DLD1 (cell line): ENCODE measurements around the gene SRGAP1.

ENCODE experiments used
- in situ Hi-C: cut with HindIII; loops from 2 replicates; pipeline ENCODE4 v1.10.0; 2017; ENCODE audit warnings: low sequenced_read_pairs

Gene SRGAP1

DNA sequence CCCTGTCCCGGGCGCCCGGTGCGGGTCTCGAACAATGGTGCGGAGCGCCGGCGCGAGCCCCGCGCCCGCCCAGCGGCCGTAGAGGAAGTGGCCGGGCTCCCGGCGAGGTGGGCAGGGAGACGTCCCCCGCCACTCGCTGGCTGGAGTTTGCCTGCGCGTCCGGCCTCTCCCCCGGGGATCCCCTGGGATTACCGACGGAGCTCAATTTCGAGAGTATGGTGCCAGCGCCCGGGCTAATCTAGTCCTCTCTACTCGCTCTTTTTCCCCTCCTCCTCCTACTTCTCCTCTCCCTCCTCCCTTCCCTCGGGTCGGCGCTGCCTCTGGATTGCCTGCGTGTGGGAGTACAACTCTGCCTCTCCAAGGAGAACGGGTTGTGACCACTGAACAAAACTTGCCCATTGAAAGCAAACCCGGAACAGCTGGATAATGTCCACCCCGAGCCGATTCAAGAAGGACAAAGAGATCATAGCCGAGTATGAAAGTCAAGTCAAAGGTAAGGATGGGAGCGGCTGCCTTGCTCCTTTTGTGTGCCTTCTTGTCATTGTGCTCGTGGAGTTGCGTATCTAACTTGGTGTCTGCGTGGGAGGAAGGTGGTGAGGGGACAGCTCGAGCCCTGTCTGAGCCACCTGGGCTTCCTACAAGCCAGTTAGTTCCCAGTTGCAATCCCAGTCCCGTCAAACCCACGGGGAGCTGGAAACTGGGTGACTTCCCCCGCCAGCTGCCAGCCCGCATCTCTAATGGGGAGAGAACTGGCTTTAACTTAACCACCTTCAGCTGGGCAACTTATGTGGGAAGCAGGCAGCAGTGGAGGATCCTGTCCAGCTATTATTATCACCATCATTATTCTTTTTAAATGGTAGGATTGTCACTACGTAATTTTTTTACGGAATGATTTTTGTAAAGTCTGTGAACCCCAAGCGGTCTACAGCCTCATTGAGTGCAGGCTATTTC lies at the start of gene SRGAP1:
SRGAP1 (plus strand) TSS at position 310 of the 951 bp plus-strand sequence; CDS start at position 427, 117 bp downstream.
- in situ Hi-C loops = no loop called here

DNA sequence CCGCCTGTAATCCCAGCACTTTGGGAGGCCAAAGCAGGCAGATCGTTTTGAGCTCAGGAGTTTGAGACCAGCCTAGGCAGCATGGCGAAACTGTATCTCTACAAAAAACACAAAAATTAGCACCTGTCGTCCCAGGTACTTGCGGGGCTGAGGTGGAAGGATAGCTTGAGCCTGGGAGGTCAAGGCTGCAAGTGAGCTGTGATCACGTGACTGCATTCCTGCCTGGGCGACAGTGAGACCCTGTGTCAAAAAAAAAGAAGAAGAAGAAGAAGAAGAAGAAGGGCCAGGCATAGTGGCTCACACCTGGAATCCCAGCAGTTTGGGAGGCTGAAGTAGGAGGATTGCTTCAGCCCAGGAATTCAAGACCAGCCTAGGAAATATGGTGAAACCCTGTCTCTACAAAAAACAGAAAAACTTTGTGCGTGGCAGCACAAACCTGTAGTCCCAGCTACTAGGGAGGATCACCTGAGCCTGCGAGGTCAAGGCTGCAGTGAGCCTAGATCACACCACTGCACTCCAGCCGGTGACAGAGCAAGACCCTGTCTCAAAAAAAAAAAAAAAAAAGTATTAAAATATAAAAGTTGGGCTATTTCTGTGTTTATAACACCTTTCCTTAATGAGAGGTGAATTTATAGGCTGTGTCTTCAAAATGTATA lies 49.3 kb upstream of the SRGAP1 start:
- in situ Hi-C loops = no loop called here

DNA sequence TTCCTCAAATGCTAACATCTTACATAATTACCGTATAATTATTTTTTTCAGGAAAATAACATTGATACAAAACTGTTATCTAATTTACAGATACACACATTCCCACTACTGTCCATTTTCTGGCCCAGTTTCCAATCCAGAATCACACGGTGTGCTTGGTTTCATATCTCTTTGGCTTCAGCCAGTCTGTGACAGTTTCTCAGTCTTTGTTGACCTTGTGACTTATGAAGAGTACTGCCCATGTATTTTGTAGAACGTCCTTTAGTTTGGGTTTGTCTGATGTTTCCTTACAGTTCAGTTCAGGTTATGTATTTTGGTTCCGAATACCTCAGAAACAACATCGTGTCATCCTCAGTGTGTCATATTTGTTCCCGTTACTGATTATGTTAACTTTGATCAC lies 48.6 kb upstream of the SRGAP1 start:
- in situ Hi-C loops = no loop called here

DNA sequence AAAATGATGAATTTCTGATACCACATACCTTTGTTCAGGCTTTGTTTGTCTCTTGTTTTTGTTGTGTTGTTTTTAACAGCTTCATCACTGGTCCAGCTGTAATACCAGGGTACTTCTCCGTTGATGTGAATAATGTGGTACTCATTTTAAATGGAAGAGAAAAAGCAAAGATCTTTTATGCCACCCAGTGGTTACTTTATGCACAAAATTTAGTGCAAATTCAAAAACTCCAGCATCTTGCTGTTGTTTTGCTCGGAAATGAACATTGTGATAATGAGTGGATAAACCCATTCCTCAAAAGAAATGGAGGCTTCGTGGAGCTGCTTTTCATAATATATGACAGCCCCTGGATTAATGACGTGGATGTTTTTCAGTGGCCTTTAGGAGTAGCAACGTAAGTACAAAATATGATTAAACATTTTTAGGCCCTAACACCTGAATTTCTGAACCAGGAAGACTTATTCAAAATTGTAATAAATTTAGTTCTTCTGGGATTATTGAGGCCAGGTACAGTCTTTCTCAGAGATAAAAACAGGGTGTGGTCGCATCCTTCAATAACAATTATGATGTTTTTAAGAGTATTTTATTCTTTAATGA lies 42.4 kb upstream of the SRGAP1 start:
- in situ Hi-C loops = loop anchor here (25.0 kb wide), 1 partner anchor 460 kb away; no protein-coding TSS in a partner anchor

GRCh38 chr12:63804746-63805145 lies 39.8 kb upstream of the SRGAP1 start:
- in situ Hi-C loops = loop anchor here (25.0 kb wide), 1 partner anchor 458 kb away; no protein-coding TSS in a partner anchor

GRCh38 chr12:63805704-63806672 lies 38.5 kb upstream of the SRGAP1 start:
- in situ Hi-C loops = loop anchor here (25.0 kb wide), 1 partner anchor 456 kb away; no protein-coding TSS in a partner anchor

DNA sequence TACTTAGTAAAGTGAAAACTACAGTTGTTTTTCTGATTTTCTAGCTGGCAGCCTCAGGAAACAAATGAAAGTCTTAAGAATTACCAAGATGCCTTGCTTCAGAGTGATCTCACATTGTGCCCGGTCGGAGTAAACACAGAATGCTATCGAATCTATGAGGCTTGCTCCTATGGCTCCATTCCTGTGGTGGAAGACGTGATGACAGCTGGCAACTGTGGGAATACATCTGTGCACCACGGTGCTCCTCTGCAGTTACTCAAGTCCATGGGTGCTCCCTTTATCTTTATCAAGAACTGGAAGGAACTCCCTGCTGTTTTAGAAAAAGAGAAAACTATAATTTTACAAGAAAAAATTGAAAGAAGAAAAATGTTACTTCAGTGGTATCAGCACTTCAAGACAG lies 35.9 kb upstream of the SRGAP1 start:
- in situ Hi-C loops = loop anchor here (25.0 kb wide), 1 partner anchor 454 kb away; no protein-coding TSS in a partner anchor

- in situ Hi-C loops = loop anchor here (25.0 kb wide), 1 partner anchor 453 kb away; no protein-coding TSS in a partner anchor
These were observed 34.9 kb upstream of the SRGAP1 start for GRCh38 chr12:63809566-63809965.

DNA sequence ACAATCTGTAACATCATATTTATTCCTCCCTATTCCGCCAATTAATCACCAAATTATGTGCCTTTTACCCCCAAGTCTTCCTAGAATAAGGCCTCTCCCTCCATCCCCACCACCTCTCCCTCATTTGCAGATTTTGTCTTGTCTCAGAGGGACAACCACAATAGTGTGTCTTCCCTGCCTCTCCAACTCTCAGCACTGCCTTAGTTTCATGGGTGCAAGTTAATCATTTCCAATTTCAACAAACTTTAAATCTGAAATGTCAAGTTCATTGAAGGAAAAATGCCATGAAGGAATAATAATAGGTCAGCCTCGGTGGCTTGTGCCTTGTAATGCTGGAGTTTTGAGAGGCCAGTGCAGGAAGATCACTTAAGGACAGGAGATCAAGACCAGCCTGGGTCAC lies 33.2 kb upstream of the SRGAP1 start:
- in situ Hi-C loops = loop anchor here (25.0 kb wide), 1 partner anchor 451 kb away; no protein-coding TSS in a partner anchor

DNA sequence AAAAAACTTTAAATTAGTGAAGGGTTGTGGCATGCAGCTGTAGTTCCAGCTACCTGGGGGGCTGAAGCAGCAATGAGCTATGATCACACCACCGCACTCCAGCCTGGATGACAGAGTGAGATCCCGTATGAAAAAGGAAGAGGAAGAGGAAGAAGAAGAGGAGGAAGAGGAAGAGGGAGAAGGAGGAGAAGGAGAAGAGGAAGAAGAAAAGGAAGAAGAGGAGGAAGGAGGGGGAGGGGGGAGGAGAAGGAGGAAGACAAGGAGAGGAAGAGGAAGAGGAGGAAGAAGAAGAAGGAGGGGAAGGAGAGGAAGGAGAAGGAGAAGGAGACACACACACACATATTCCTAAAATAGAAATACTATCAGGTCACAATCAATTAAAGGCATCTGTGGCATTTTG lies 32.7 kb upstream of the SRGAP1 start:
- in situ Hi-C loops = loop anchor here (25.0 kb wide), 1 partner anchor 451 kb away; no protein-coding TSS in a partner anchor

DNA sequence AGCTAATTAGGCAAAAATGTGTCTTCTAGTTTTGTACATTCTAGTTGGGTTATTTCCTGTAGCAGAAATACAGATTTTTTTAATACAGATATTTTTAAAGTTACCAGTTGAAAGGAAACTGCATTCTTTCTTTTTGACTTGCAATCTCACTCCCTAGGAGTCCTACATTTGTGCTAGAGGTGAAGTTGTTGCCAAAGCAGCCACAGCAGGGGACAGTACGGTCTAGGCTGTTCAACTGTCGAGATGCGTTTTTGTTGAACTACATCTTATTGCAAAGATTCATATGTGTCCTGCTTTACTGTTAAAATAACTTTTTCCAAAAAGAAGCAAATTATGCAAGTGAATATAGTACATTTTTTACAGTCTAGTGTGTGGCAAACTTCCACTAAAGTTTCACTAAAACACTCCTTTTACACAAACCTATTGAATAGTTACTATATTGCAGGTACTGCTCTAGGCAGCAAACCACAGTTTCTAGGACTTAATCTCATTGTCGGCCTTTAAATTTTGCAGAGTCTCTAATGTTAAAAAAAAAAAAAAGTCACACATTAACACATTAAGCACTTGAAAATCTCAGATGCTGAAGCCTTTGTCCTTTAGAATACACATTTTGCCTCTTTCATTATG lies 30.2 kb upstream of the SRGAP1 start:
- in situ Hi-C loops = loop anchor here (25.0 kb wide), 1 partner anchor 448 kb away; no protein-coding TSS in a partner anchor

GRCh38 chr12:63815482-63815852 lies 29.0 kb upstream of the SRGAP1 start:
- in situ Hi-C loops = loop anchor here (25.0 kb wide), 1 partner anchor 447 kb away; no protein-coding TSS in a partner anchor

DNA sequence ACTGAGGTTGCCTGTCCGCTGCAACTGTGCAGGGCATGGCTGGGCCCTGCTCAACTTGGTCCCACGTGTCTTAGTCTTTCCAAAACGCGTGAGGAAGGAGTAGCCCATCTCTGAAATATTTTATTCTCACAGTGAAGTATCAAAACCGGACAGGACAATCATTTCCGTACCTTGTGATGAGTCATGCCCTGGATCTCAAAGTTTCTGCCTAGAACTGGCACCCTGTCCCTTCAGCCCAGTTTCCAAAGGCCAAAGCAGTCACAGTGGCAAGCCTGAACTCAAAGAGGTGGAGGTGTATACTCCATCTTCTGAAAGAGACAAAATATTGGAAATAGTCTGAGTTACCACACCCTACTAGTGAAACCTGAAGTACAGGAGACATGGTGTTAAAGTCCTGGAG lies 28.5 kb upstream of the SRGAP1 start:
- in situ Hi-C loops = loop anchor here (25.0 kb wide), 1 partner anchor 446 kb away; no protein-coding TSS in a partner anchor

DNA sequence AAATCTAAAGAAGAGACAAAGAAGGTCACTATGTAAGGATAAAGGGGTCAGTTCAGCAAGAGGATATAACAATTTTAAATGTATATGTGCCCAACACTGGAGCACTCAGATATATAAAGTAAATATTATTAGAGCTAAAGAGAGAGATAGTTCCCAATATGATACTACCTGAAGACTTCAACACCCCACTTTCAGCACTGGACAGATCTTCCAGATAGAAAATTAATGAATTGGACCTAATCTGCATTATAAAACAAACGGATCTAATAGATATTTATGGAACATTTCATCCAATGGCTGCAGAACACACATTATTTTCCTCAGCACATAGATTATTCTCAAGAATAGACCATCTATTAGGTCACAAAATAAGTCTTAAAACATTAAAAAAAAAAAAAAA lies 24.1 kb upstream of the SRGAP1 start:
- in situ Hi-C loops = loop anchor here (25.0 kb wide), 1 partner anchor 442 kb away; no protein-coding TSS in a partner anchor

DNA sequence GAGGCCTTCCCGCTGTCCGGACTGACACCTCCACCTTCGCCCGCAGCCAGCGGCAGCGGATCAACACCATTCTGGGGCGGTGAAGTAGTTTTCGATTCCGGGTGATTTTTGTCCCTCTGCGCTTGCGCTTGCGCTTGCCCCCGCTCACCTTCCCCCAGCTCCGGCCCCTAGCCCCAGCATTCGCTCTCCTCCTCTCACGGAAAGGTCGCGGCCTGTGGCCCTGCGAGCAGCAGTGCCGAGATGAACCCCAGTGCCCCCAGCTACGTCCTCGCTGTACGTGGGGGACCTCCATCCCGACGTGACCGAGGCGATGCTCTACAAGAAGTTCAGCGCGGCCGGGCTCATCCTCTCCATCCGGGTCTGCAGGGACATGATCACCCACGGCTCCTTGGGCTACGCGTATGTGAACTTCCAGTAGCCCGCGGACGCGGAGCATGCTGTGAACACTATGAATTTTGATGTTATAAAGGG lies 22.7 kb upstream of the SRGAP1 start:
- in situ Hi-C loops = loop anchor here (25.0 kb wide), 1 partner anchor 440 kb away; no protein-coding TSS in a partner anchor

- in situ Hi-C loops = loop anchor here (25.0 kb wide), 1 partner anchor 440 kb away; no protein-coding TSS in a partner anchor
These were observed 22.1 kb upstream of the SRGAP1 start for GRCh38 chr12:63822352-63822751.

DNA sequence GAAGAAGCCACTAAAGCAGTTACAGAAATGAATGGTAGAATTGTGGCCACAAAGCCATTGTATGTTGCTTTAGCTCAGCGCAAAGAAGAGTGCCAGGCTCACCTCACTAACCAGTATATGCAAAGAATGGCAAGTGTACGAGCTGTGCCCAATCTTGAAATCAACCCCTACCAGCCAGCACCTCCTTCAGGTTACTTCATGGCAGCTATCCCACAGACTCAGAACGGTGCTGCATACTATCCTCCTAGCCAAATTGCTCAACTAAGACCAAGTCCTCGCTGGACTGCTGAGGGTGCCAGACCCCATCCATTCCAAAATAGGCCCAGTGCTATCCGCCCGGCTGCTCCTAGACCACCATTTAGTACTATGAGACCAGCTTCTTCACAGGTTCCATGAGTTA lies 21.5 kb upstream of the SRGAP1 start:
- in situ Hi-C loops = loop anchor here (25.0 kb wide), 1 partner anchor 439 kb away; no protein-coding TSS in a partner anchor

GRCh38 chr12:63826006-63826585 lies 18.4 kb upstream of the SRGAP1 start:
- in situ Hi-C loops = no loop called here
